ENCODE measurements around the gene DCTN2.
A peak's percentile ranks its signal among the peaks of the same experiment; 100 is the strongest.

GRCh38 chr12:57550641-57551549, 3.9 kb upstream of the DCTN2 start:
- TF ChIP-seq, protein P1, sequence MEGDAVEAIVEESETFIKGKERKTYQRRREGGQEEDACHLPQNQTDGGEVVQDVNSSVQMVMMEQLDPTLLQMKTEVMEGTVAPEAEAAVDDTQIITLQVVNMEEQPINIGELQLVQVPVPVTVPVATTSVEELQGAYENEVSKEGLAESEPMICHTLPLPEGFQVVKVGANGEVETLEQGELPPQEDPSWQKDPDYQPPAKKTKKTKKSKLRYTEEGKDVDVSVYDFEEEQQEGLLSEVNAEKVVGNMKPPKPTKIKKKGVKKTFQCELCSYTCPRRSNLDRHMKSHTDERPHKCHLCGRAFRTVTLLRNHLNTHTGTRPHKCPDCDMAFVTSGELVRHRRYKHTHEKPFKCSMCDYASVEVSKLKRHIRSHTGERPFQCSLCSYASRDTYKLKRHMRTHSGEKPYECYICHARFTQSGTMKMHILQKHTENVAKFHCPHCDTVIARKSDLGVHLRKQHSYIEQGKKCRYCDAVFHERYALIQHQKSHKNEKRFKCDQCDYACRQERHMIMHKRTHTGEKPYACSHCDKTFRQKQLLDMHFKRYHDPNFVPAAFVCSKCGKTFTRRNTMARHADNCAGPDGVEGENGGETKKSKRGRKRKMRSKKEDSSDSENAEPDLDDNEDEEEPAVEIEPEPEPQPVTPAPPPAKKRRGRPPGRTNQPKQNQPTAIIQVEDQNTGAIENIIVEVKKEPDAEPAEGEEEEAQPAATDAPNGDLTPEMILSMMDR (IDR thresholded peaks at IDR 0.05; ENCODE audit: extremely low read depth in 1 of 2, insufficient read depth in 1 of 2, low read depth in 1 of 2, low read length in 2 of 2) = no peak
- peak; percentile 32 for TF ChIP-seq EZH2 (IDR thresholded peaks at IDR 0.05; ENCODE audit: borderline replicate concordance, low read depth, low read length, severe bottlenecking)
- TF ChIP-seq POLR2A (IDR thresholded peaks at IDR 0.05; ENCODE audit: low read depth, low read length) = no peak
- no peak for TF ChIP-seq POLR2AphosphoS5 (IDR thresholded peaks at IDR 0.05; ENCODE audit: insufficient read depth, low read depth, low read length)
- TF ChIP-seq, protein P2, sequence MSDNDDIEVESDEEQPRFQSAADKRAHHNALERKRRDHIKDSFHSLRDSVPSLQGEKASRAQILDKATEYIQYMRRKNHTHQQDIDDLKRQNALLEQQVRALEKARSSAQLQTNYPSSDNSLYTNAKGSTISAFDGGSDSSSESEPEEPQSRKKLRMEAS (IDR thresholded peaks at IDR 0.05; ENCODE audit: insufficient read depth, insufficient read length) = no peak
- TF ChIP-seq FOS (IDR thresholded peaks at IDR 0.05; ENCODE audit: borderline replicate concordance, insufficient read depth, low read length) = no peak
- no peak for TF ChIP-seq JUN (IDR thresholded peaks at IDR 0.05; ENCODE audit: borderline replicate concordance, insufficient read depth, insufficient read length, low read depth)
- TF ChIP-seq GATA2 (IDR thresholded peaks at IDR 0.05; ENCODE audit: insufficient read depth, insufficient read length, low read depth, low read length) = no peak
- no peak for TF ChIP-seq MYC (IDR thresholded peaks at IDR 0.05; ENCODE audit: low read depth, low read length)

All from endothelial cell of umbilical vein (primary cell).